GM18858 (cell line): ENCODE data around the gene LRP3.
"Not testable (repeated sequence)": the region's sequence is repeated elsewhere in the genome, so short reads cannot be mapped to it uniquely, and the experiment has no call there.

Experiments
- ATAC-seq: cut with Tn5 transposase; IDR thresholded peaks from one replicate; pipeline ENCODE4 v1.9.1; 2021; ENCODE audit not compliant: unreplicated experiment

The LRP3 gene

DNA sequence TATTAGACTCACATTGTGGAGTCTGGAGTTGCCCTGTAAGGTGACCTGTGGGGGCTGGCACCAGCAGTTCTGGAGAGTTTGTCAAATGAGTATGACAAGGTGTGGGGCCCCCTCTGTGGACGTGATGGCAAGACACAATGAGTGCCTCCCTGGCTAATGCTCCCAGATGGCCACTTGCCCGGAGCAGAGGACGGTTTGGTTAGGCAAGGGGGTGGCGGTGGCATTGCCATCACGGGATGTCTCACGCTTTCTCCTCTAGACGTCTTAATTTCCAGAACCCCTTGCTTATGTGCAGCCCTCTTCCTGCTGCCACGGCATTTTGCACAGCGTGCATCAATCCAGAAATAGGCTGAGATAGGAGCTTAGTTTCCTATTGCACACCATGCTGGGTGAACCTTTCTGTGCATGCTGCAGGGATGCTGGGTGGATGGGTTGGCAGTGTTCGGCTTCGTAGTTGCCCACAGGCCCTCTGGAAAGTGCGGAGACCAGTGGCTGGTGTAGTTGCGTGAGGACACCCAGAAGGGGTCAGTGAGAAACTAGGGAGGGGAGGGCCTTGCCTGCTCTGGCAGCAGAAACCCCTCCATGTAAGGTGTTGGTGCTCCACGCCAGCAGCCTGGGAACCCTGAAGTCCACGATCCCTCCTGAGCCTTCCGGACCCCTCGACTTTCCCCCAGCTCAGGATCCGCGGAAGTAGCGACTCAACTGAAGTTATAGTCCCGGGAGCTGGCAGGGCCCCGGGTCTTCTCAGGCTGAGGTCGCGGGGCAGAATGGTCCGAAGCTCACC is 18.1 kb upstream of the LRP3 start:
- ATAC-seq = no peak

DNA sequence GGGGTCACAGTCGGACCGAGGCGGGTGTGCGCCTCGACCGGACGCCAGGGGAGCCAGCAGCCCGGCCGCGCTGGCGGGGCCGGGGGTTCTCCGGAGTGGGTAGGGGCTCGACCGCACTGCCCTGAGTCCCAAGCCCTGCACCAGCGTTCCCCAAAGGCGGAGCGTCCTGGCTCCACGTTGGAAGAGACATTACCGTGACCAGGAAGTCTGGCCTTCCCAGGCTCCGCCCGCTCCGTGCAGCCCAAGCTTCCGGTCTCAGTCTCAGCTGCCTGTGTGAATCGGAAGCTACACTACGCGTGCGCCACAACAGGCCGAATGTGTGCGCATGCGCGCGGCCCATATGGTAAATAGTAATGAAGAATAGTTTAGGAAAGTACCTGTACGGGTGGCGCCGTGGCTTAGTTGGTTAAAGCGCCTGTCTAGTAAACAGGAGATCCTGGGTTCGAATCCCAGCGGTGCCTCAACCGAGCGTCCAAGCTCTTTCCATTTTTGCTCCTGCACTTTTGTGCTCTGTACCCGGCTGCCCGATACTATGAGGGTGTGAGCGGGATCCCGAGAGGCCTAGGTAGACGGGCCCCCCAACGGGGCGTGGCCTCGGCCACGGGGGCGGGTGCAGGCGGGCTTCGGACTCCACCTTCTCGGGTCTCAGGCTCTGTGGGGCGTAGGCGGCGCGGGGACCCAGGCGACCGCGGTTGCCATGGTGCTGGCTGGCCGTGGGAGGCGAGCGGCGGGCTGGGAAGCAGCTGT is 17.3 kb upstream of the LRP3 start:
- peak; percentile 80 for ATAC-seq

DNA sequence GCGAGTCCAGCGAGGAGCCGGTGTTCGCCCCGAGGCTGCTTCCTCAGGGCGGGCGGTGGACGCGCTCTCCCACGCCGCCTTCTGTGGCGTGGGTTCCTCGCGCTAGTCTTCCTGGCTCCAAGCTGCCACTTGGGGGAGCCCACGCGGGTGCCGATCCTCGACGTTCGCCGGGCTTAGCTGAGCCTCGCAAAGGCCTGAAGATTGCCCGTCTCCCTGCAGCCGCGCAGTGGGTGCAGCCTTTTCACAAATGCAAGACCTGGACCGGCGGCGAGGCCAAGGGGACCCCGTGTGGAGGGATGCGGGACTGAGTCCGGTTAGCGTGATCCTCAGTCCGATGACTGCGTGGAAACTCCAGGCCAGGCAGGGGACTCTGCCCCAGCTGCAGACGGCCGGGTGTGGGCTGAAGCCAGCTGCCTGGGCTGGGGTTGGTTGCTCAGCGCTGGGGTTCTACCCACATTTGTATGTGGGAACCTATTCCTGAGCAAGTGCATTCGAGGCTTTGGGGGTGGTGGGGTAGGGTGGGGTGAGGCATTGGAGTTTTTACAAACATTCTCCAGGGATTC is 16.6 kb upstream of the LRP3 start:
- ATAC-seq = no peak

DNA sequence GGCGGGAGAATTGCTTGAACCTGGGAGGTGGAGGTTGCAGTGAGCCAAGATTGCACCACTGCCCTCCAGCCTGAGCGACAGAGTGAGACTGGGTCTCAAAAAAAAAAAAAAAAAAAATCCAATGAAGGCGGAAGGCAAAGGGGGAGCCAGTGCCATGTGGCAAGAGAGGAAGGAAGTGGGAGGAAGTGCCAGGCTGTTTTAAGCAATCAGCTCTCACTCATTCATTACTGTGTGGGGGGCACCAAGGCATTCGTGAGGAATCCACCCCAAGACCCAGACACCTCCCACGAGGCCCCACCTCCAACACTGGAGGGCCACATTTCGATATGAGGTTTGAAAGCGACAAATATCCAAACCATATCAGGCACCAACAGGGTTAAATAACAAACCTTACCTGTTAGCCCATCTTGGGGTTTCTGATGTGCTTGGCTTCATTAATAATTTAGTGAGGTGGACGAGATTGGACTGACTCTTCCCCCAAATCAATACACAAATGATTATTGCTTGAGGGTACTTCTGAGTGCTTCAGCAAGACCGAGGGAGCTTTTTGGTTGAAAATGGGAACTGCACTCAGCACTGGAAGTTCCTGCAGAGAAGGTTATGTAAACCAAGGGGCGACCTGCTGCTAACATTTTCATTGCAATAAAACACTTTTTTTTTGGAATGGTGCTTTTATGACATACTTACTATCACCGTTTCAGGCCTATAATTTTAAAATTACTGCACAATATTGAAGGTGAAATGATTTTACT is 7.5 kb upstream of the LRP3 start:
- ATAC-seq = no peak

DNA sequence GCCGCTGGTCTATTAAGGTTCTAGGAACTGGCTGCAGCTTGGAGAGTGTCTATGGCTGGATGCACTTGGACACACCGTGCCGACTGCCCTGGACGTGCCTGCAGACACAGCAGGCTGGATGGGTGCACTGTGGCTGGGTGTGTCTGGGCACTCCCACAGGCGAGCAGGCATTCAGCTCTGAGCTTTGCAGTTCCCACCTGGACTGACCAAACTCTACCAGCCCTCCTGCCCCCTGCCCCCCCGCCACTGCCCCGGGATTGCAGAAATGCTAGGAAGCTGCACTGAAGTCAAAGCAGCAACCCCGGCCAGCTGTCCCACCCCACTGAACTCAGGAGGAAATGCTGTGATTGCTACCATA is 7.0 kb upstream of the LRP3 start:
- ATAC-seq = no peak

DNA sequence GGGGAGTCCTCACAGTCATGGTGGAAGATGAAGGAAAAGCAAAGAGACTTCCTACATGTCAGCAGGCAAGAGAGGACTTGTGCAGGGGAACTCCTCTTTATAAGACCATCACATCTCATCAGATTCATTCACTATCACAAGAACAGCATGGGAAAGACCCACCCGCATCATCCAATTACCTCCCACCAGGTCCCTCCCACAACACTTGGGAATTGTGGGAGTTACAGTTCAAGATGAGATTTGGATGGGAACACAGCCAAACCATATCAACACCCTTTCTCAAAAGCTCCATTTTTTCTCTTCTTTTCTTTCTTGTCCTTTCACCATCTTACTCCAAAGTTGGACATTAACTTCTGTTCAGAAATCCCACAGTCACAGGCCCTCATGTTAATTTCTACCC is 4.7 kb upstream of the LRP3 start:
- no peak for ATAC-seq

DNA sequence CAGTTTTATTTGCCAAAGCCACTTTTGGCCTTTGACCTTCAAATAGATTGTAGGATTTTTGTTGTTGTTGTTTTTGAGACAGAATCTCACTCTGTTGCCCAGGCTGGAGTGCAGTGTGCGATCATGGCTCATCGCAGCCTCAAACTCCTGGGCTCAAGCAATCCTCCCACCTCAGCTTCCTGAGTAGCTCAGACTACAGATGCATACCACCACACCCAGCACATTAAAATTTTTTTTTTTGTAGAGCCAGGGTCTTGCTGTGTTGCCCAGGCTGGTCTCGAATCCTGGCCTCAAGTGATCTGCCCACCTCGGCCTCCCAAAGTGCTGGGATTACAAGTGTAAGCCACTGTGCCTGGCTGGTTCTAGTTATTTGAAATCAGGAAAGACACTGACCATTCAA is 3.0 kb upstream of the LRP3 start:
- ATAC-seq = not testable (repeated sequence)

DNA sequence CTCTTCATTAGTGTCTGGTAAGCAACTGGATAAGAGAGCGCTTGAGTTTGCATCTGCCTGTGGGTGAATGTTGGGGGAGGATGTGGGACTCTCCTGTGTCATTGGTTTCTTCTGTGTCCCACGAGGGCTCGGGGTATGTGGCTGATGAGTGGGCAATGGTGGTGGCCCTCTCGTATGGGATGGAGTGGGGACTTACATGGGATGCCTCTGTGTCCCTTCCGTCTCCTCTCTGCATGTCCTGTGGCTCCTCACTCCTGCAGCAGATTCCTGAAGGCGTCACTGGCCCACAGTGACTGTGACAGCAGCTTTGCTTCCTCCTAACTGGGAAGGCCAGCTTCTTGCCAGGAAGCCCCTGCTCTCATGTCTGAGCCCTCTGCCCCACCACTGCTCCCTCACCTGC is 2.6 kb upstream of the LRP3 start:
- no peak for ATAC-seq

DNA sequence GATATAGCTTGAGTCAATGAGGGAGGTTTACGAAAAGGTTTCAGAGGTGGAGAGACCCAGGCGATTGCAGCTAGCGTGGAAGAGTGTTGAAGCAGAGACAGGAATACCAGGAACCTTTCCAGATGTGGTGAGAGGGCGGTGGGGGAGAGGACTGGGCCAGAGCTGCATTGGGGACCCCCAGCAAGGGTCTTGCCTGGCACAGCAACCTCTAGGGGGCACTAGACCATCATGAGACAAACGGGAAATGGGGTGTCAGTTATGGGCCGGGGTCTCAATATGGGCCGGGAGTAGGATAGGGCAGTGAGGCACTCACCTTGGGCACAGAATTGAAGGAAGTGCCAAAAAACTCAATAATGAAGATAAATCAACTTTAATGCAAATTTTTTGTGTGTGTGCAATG is 2.1 kb upstream of the LRP3 start:
- no peak for ATAC-seq

DNA sequence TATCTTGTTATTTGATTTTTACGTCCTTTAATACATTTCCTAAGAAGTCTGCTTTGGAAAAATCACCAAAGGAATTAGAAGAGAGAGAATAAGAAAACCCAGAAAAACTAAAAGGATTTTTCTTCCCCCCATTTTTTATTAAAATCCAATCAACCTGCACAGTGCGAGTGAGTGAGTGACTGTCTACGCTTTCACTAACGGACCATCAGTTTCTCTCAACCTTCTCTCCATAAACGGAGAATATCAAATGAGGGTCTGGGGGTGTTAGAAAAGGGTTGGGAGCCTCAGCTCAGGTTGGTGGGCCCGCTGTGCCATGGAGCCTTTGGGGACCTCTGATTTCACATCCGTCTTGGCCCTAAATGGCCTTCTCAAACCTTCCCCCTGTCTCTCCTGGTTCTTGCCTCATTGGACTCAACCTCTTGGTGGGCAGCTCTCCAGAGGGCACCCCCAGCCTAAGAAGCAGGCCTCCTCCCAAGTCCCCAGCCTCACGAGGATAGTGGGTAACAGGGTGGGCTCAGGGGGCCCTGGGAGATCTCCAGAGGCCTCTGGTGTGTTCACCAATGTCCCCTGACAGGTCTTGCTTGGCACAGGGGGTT is 763 bp upstream of the LRP3 start:
- ATAC-seq = no peak

DNA sequence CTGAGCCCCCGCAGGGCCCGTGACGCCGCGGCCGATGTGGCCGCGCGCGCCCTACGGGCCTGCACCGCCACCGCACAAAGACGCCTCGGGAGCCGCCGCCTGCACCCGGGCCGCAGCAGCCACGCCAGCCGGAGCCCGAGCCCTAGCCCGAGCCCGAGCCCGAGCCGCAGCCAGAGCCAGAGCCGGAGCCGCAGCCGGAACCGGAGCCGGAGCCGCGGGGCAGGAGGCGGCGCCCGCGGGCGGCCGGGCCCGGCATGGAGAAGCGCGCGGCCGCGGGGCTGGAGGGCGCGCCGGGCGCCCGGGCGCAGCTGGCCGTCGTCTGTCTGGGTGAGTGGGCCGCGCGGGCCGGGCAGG is 379 bp downstream of the LRP3 start:
- ATAC-seq = no peak

DNA sequence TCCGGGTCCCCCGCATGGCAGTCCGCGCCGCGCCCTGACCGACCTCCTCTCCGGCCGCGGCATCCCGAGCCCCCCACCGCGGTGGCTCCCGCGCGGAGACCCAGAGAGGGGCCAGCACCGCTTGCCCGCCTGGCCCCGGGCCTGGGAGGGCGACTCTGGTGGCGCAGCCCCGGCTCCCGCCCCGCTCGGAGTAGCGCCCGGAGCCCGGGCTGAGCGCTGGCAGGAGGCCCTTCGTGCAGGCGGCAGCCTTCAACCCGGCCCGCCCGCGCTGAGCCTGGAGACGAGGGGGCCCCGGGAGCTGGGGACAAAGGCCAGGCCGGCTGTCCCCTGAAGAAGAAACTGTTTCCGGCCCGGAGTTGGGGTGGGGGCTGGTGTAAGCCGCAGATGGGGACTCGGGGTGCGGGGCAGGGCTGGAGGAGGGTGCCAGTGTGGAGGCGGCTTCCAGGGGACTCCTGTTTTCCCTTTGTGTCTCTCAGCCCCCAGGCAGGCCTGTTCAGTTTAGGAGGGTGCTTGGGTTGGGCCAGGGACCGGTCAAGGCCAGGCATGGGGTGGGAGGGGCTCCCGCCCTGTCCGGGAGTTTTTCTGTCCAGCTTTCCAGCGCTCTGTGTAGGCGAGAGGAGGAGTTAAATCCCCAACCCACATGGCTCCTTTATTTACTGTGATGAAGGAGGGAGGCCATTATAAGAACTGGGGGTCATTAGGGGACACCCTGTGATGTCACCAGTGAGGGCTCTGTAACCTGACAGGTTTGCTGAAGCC is 935 bp downstream of the LRP3 start:
- no peak for ATAC-seq

DNA sequence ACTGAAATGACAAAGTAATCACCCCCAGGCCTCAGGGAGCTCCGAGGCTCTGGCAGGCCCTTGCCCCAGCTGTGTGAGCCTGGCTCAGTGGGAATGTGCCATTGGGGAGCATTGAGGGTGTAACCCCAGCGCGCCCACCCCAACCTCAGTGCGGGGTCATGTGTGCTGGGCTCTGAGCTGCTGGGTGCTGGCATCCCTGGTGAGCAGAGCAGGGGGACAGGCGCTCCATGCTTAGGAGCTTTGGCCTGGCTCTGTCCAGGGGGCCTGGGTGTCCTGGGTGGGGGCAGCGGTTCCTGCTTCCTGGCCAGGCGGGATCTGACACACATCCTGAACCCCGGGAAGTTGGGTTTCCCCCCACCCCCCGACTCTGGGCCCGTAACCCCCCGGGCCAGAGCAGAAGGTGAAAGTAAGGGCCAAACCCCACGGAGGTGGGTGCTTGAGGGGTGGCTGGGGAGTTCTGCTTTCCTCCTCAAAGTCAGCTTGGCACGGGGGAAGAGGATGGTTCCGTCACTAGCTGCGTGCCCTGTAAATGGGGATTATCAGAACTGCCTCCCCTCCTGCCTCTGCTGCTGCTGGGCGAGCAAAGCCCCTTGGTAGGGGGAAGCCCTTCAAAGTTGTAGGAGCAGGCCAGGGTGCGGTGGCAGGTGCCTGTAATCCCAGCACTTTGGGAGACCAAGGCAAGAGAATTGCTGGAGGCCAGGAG is 1.7 kb downstream of the LRP3 start:
- ATAC-seq = no peak

DNA sequence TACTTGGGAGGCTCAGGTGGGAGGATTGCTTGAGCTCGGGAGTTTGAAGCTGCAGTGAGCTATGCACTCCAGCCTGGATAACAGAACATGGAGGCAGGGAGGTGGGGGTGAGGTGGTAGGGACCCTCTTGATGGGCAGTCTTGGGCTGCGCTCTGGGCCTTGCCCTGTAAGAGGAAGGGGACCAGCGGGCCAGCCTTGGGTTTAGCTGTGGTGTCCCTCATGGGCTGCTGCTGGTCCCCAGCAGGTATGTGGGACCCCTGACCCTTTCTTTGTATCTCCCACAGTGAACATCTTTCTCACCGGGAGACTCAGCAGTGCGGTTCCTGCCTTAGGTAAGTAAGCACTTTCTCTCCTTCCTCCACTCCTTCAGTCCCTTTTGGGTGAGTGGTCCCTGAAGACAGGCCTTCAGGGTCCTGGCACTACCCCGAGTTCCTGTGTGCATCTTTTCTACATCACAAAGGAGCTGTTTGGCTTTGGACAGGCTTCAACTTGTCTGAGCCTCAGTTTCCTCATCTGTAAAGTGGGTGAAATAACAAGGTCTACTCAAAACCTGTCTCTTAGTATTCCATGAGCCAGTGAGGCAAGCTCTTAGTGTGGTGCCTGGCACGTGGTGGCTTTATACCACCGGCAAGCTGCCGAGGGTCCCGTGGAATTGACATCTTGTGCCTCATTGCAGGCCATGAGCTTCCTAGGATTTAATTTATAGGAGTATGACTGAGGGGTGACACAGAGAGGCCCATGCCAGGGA is 2.5 kb downstream of the LRP3 start:
- ATAC-seq = no peak

DNA sequence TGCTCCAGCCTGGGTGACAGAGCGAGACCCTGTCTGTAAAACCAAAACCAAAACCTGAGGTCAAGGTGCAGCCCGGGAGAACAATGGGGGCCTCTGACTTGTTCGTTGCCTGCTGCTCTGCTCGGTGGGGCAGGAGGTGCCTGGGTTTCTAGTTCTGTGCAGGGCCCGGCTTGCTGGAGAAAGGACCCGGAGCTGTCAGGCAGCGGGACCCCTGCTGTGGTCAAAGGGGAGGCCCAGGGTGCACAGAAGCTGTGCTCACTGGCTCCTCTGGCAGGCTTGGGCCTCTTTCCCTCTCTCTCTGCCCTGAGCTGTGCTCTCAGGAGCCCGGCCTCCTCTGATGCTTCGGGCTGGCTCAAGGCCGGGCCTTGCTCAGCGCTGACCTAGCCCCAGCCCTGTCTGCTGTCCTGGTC is 3.5 kb downstream of the LRP3 start:
- no peak for ATAC-seq

DNA sequence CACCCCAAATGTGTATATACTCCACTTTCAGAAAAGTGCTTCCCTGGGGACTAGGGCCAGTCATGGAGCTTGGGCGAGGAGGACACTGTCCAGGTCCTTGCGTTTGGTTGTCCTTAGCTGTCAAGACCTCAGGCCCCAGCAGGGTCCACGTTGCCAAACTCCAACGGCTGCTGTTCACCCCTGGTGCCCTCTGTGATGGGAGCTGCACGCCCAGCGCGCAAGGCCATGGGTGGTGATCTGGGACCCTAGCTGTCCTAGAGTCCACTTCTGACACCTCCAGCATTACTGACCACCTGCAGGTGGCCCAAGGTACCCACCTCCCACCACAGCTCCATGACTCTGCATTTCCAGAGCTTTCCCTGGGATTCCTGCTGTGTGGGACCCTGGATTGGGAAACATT is 4.0 kb downstream of the LRP3 start:
- no peak for ATAC-seq

DNA sequence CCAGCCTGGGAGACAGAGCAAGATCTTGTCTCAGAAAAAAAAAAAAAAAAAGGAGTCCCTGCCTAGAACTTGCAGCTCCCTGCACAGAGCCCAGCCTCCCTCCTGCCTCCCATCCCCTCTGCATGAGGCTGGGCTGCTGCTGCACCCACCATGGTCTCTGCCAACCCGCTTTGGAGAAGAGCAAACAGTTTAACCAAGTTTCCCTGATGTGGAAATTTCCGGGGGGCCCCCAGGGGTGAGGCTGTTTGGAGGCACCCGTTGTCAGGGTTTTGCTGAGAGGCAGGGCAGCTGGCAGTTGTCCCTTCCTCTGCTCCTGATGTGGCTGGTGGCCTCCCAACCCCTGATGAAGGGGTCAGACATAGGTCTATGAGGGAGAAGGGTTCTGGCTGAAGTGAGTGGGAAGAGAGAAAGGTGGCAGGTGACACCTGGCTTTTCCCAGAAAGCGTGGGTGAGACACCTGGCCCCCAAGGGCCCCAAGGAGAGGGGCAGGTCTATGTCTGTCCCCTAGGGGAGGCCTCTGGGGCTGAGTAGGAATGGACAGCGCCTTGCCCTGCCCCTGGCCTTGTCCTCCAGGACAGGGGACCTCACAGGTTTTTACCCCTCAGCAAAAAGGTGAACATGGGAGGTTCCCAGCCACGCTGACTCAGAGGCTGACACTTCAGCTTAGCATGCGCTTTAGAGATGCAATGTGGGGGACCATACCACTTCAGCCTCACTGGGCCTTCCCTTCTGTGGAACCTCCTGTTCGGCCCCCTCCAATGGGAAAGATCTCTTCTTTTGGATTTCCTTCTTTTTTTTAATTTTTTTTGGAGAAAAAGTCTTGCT is 5.5 kb downstream of the LRP3 start:
- no peak for ATAC-seq

DNA sequence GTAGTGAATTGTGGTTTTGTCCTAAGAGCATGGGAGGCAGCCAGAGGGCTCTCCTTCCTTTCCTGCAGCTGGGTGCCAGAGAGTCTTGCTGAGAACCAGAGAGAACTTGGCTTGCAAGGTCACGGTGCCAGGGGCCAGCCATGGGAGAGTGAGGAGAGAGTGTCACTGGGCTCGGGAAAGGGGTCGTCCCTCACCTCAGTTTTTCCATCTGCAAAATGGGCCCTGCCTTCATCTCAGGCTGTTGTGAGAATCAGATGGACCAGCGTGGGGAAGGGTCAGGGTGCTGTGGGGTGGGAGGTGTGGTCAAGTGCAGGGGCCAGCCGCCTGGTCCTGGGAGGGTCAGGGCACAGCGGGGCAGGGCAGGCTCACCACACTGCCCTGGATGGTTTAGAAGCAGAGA is 7.3 kb downstream of the LRP3 start:
- ATAC-seq = no peak
